GM23338 (cell line): ENCODE data around the gene MYO9B.

Experiments
- CREB1 ChIP-seq: fragments of 250-450 bp; sonication (Bioruptor Pico); IDR thresholded peaks from 2 replicates; pipeline ENCODE4 v1.5.0; 2020; ENCODE audit warnings: low read depth, mild to moderate bottlenecking, moderate library complexity
- EZH2 ChIP-seq: fragments of 200-600 bp; sonication (generic); IDR thresholded peaks from one replicate; pipeline ENCODE4 v1.8.0; 2017; ENCODE audit warnings: antibody characterized with exemption, mild to moderate bottlenecking, low read depth; ENCODE audit not compliant: unreplicated experiment
- EZH2phosphoT487 ChIP-seq: fragments of 200-600 bp; sonication (generic); IDR thresholded peaks from one replicate; pipeline ENCODE4 v1.8.1; 2018; ENCODE audit warnings: antibody characterized with exemption; ENCODE audit not compliant: unreplicated experiment
- JUNB ChIP-seq: IDR thresholded peaks from one replicate; pipeline ENCODE4 v1.6.1; 2016; ENCODE audit warnings: antibody characterized with exemption; ENCODE audit not compliant: unreplicated experiment
- POLR2AphosphoS5 ChIP-seq: IDR thresholded peaks from 2 replicates; pipeline ENCODE4 v1.6.1; 2016; ENCODE audit warnings: antibody characterized with exemption, low read depth
- ZNF331 ChIP-seq: fragments of 250-450 bp; sonication (Bioruptor Pico); IDR thresholded peaks from 2 replicates; pipeline ENCODE4 v1.5.0; 2020; ENCODE audit warnings: low read depth, mild to moderate bottlenecking, moderate library complexity
- TF ChIP-seq, protein P1 (sequence below), 2 experiments: fragments of 200-600 bp in 1 of 2; sonication (generic) in 1 of 2; conservative IDR thresholded peaks; 2 replicates each; pipeline versions ENCODE4 v1.5.1 to v1.6.1; 2016 to 2017; ENCODE audit warnings: antibody characterized with exemption in 2 of 2, low read depth in 2 of 2, mild to moderate bottlenecking in 2 of 2, moderate library complexity in 1 of 2

DNA sequence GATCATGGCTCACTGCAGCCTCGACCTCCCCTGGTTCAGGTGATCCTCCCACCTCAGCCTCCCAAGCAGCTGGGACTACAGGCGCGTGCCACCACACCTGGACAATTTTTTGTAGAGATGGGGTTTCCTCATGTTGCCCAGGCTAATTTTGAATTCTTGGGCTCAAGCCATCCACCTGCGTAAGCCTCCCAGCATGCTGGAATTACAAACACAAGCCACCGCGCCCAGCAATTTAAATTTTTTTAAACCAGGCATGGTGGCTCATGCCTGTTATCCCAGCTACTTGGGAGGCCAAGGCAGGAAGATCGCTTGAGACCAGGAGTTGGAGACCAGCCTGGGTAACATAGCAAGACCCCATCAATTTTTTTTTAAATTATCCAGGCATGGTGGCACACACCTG, 79.7 kb downstream of the MYO9B start:
- TF ChIP-seq POLR2AphosphoS5, result no peak
- TF ChIP-seq, protein P1, sequence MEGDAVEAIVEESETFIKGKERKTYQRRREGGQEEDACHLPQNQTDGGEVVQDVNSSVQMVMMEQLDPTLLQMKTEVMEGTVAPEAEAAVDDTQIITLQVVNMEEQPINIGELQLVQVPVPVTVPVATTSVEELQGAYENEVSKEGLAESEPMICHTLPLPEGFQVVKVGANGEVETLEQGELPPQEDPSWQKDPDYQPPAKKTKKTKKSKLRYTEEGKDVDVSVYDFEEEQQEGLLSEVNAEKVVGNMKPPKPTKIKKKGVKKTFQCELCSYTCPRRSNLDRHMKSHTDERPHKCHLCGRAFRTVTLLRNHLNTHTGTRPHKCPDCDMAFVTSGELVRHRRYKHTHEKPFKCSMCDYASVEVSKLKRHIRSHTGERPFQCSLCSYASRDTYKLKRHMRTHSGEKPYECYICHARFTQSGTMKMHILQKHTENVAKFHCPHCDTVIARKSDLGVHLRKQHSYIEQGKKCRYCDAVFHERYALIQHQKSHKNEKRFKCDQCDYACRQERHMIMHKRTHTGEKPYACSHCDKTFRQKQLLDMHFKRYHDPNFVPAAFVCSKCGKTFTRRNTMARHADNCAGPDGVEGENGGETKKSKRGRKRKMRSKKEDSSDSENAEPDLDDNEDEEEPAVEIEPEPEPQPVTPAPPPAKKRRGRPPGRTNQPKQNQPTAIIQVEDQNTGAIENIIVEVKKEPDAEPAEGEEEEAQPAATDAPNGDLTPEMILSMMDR (conservative IDR thresholded peaks at IDR 0.05; ENCODE audit: low read depth in 2 of 2), result no peak
- no peak for TF ChIP-seq JUNB
- no peak for TF ChIP-seq ZNF331 (CRISPR knock-in tag)
- TF ChIP-seq CREB1 (CRISPR knock-in tag), result no peak
- TF ChIP-seq EZH2, result no peak
- no peak for TF ChIP-seq EZH2phosphoT487
